ENCODE data around the gene PPP1R12C. TPM values are rescaled to one million over a fixed set of nuclear protein-coding genes. Genes with fewer than 3 reads are reported as not detected.
A peak's percentile ranks its signal among the peaks of the same experiment; 100 is the strongest.

The PPP1R12C gene
- total RNA-seq, 4 donors from 2014 or later: 101 to 350 (median 154) TPM

DNA sequence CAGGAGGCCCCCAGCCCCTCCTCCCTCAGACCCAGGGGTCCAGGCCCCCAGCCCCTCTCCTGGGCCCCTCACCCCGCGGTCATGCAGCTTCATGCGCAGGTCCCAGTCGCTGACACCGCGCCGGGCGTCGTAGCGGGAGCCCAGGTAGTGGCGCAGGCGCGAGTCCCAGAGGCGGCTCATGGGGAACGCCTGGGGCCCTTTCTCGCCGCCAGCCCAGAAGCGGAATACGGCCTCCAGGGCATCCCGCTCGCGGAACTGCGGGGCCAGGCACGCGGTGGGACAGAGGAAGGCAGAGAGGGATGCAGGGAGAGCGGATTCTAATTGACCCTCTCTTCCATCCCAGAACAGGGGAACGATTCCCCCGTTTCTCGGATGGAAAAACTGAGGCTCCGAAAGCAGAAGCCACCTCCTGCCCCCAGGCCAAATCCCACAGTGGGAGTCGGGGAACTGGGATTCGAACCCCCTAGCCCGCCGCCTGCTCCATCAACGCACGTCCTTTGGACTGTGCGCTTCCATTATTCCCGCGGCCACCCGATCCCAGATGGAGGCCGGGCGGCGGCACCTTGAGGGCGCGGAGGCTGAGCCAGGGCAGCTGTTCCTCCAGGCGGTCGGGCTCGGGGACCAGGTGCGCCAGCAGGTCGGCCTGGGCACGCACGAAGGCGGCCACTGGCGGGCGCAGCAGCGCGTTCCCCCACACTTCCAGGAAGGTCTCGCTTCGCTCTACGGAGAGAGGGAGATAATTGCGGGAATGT lies 44.3 kb upstream of the PPP1R12C start:
- Histone ChIP-seq H3K27ac (no peak overlapping the region), H3K36me3 (no peaks in the 10 kb centered on the region), H3K4me1 (peaks cover 0 to 8% (median 3%) of the 10 kb centered on the region in 4 donors), H3K27me3 (peaks cover 86% of the 10 kb centered on the region), H3K9me3 (no peaks in the 10 kb centered on the region), H3K4me3 (no peak overlapping the region)
- intact Hi-C loops (cut with DNase I; ENCODE audit: low total_unique reads) (no loop called here), in situ Hi-C loops (cut with MboI; ENCODE audit: low pct_ligation_motif_present in 1 of 4, low pct_unique_long_range_greater_than_20kb in 1 of 4, low sequenced_read_pairs in 3 of 4) (no loop called here)
- WGBS, 2 donors (ENCODE audit: low coverage in 1 of 2): 42% methylated on average over 59 of the region's 61 CpGs; no CpG with 5 or more reads in 1 of the 2 donors
- DNase-seq: no peak
- TF ChIP-seq POLR2AphosphoS5 (IDR thresholded peaks at IDR 0.05) (no peak), CTCF (IDR thresholded peaks at IDR 0.05) (no peak), POLR2A (IDR thresholded peaks at IDR 0.05) (no peak), EP300 (IDR thresholded peaks at IDR 0.05; ENCODE audit: low read depth) (no peak)

DNA sequence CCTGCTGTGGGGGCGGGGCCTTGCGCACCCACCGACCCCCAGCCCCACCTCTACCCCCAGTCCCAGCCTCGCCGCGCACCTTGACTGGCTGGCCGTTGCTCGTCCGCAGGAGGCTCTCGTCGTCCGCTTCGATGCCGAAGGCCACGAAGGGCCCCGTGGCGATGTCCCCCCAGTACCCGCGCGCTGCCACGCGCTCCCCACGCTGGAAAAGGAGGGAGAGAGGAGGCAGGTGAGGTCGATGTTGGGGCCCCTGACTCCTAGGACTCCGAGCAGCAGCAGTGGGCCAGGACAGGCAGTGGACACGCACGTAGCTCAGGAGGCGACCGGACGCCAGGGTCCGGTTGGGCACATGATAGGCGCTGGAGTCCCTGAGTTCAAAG lies 43.5 kb upstream of the PPP1R12C start:
- 53% methylated on average over 22 of the region's 32 CpGs; no CpG with 5 or more reads in 1 of the 2 donors for WGBS, 2 donors (ENCODE audit: low coverage in 1 of 2)
- no peak for DNase-seq
- H3K9me3 ChIP-seq: no peaks in the 10 kb centered on the region
- no peak overlapping the region for H3K27ac ChIP-seq
- H3K4me3 ChIP-seq: no peak overlapping the region
- H3K27me3 ChIP-seq: peaks cover 90% of the 10 kb centered on the region
- H3K36me3 ChIP-seq: no peaks in the 10 kb centered on the region
- in situ Hi-C loops (cut with MboI; ENCODE audit: low pct_ligation_motif_present in 1 of 4, low pct_unique_long_range_greater_than_20kb in 1 of 4, low sequenced_read_pairs in 3 of 4) (no loop called here), intact Hi-C loops (cut with DNase I; ENCODE audit: low total_unique reads) (no loop called here)
- TF ChIP-seq EP300 (IDR thresholded peaks at IDR 0.05; ENCODE audit: low read depth): no peak
- H3K4me1 ChIP-seq: peaks cover 0 to 15% (median 4%) of the 10 kb centered on the region in 4 donors

GRCh38 chr19:55160128-55160985 lies 42.9 kb upstream of the PPP1R12C start:
- peak; percentile 91 for DNase-seq
- in situ Hi-C loops (cut with MboI; ENCODE audit: low pct_ligation_motif_present in 1 of 4, low pct_unique_long_range_greater_than_20kb in 1 of 4, low sequenced_read_pairs in 3 of 4): no loop called here
- H3K4me1 ChIP-seq: peaks cover 0 to 16% (median 5%) of the 10 kb centered on the region in 4 donors
- peaks cover 87% of the 10 kb centered on the region for H3K27me3 ChIP-seq
- H3K36me3 ChIP-seq: no peaks in the 10 kb centered on the region
- H3K27ac ChIP-seq: no peak overlapping the region
- H3K4me3 ChIP-seq: no peak overlapping the region
- intact Hi-C loops (cut with DNase I; ENCODE audit: low total_unique reads): no loop called here
- H3K9me3 ChIP-seq: no peaks in the 10 kb centered on the region
- 8% methylated on average over 11 of the region's 33 CpGs; no CpG with 5 or more reads in 1 of the 2 donors for WGBS, 2 donors (ENCODE audit: low coverage in 1 of 2)
- no peak for TF ChIP-seq EP300 (IDR thresholded peaks at IDR 0.05; ENCODE audit: low read depth)
- TF ChIP-seq POLR2AphosphoS5 (IDR thresholded peaks at IDR 0.05): no peak
- peak; percentile 70 to 87 (median 84) for TF ChIP-seq CTCF (IDR thresholded peaks at IDR 0.05)
- no peak for TF ChIP-seq POLR2A (IDR thresholded peaks at IDR 0.05)

DNA sequence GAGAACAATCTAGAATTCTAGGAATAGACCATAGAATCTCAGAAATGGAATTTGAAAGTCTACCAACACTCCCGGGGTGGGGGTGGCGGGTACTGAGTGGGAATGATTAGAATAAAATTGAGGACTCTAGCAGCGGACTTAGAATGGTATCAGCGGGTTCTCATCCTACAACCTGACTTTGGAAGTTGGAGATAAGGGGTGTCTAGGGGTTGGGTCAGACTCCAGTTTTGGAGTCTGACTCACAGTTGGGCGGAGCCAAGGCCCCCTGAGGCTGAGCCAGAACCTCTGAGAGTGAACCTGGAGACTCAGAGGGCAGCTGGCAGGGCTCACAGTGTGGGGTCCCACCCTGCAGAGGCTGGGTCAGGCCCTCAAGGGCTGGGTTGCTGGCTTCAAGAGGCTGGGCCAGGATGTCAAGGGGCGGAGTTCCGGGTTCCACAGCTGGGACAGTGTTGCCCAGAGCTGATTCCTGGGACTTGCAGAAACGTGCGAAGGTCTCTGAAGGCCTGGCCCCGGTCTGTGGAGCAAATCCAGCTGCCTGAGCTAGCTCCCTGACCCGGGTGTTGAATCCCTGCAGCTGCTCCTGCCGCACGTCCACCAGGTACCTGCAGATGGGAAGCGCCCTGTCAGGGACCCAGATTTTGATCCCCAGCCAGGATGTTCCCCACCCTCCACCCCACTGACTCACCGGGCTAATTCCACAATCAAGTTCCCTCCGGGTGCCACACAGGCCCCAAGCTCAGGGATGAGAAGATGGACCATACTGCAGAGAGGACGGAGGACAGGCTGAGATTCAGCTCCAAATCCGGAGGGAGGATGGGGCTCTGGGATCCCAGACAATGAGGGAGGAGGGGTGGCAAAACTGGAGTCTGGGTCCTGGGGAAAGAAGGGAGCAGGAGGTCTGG lies 41.7 kb upstream of the PPP1R12C start:
- Histone ChIP-seq H3K4me3 (no peak overlapping the region), H3K27me3 (peaks cover 80% of the 10 kb centered on the region), H3K36me3 (no peaks in the 10 kb centered on the region), H3K27ac (no peak overlapping the region), H3K9me3 (no peaks in the 10 kb centered on the region), H3K4me1 (peaks cover 0 to 16% (median 5%) of the 10 kb centered on the region in 4 donors)
- intact Hi-C loops (cut with DNase I; ENCODE audit: low total_unique reads) (no loop called here), in situ Hi-C loops (cut with MboI; ENCODE audit: low pct_ligation_motif_present in 1 of 4, low pct_unique_long_range_greater_than_20kb in 1 of 4, low sequenced_read_pairs in 3 of 4) (no loop called here)
- TF ChIP-seq POLR2AphosphoS5 (IDR thresholded peaks at IDR 0.05) (no peak), CTCF (IDR thresholded peaks at IDR 0.05) (no peak), EP300 (IDR thresholded peaks at IDR 0.05; ENCODE audit: low read depth) (no peak), POLR2A (IDR thresholded peaks at IDR 0.05) (no peak)
- no peak for DNase-seq
- WGBS, 2 donors (ENCODE audit: low coverage in 1 of 2): 64 to 67% methylated on average over 6 to 17 of the region's 18 CpGs

All from transverse colon (tissue), 4 donors.